Activated B cell treated with CpG ODN at 0.5 μM for 24 hours (primary cell): Measurements from ENCODE around the gene TMEM81. TPM values are rescaled to one million over a fixed set of nuclear protein-coding genes. Genes with fewer than 3 reads are reported as not detected.

Experiments
- ATAC-seq: fragments of 200-7000 bp; cut with Tn5 transposase; one replicate; pipeline ENCODE4 v1.10.0; 2021; ENCODE audit warnings: low read depth, mild to moderate bottlenecking, moderate library complexity
- CTCF ChIA-PET: fragments of 350-600 bp; sonication (Branson Sonifier 250); formaldehyde crosslinking; loops from one replicate; lab custom pipeline; 2021; ENCODE audit warnings: antibody characterized with exemption; lab: Charles Lee
- POLR2A ChIA-PET: fragments of 350-600 bp; sonication (Branson Sonifier 250); formaldehyde crosslinking; loops from one replicate; lab custom pipeline; 2021; ENCODE audit warnings: antibody characterized with exemption; lab: Charles Lee
- DNase-seq: peaks from one replicate; pipeline ENCODE4 v3.0.0; 2022
- H3K27ac Mint-ChIP-seq: one replicate; pipeline ENCODE4 v1.8.0; 2020; ENCODE audit warnings: mixed read lengths
- H3K27me3 Mint-ChIP-seq: one replicate; pipeline ENCODE4 v1.8.0; 2021; ENCODE audit warnings: mixed read lengths
- H3K36me3 Mint-ChIP-seq: one replicate; pipeline ENCODE4 v1.8.0; 2021; ENCODE audit warnings: low read depth, mixed read lengths
- H3K4me1 Mint-ChIP-seq: one replicate; pipeline ENCODE4 v1.8.0; 2021; ENCODE audit warnings: mixed read lengths
- H3K4me3 Mint-ChIP-seq: one replicate; pipeline ENCODE4 v1.8.0; 2020; ENCODE audit warnings: mild to moderate bottlenecking, mixed read lengths
- H3K9me3 Mint-ChIP-seq: one replicate; pipeline ENCODE4 v1.8.0; 2020; ENCODE audit warnings: mixed read lengths
- intact Hi-C: fragments of 100-400 bp; cut with micrococcal nuclease; formaldehyde crosslinking; loops from one replicate; pipeline ENCODE4 v1.15.1; 2024
- total RNA-seq: library from RNA; stranded (reverse); gene quantifications from 2 replicates; pipeline ENCODE4 v1.2.3, GENCODE V29; 2022
- TF ChIP-seq, protein P1 (sequence below): fragments of 200-600 bp; IDR thresholded peaks from one replicate; pipeline ENCODE4 v1.8.0; 2022; ENCODE audit warnings: antibody characterized with exemption, mild to moderate bottlenecking

Gene TMEM81
- total RNA-seq, 1 donor from 2014 or later = 3.5 TPM

- no peaks in the 10 kb centered on the region for H3K27me3 Mint-ChIP-seq
- peaks cover 19% of the 10 kb centered on the region for H3K4me1 Mint-ChIP-seq
- ChIA-PET CTCF (no interaction called here), POLR2A (no interaction called here)
- H3K36me3 Mint-ChIP-seq = peaks cover 70% of the 10 kb centered on the region
- H3K4me3 Mint-ChIP-seq = no peak overlapping the region
- no peak for ATAC-seq
- DNase-seq = no peak
- H3K9me3 Mint-ChIP-seq = no peaks in the 10 kb centered on the region
- no peak overlapping the region for H3K27ac Mint-ChIP-seq
- TF ChIP-seq, protein P1, sequence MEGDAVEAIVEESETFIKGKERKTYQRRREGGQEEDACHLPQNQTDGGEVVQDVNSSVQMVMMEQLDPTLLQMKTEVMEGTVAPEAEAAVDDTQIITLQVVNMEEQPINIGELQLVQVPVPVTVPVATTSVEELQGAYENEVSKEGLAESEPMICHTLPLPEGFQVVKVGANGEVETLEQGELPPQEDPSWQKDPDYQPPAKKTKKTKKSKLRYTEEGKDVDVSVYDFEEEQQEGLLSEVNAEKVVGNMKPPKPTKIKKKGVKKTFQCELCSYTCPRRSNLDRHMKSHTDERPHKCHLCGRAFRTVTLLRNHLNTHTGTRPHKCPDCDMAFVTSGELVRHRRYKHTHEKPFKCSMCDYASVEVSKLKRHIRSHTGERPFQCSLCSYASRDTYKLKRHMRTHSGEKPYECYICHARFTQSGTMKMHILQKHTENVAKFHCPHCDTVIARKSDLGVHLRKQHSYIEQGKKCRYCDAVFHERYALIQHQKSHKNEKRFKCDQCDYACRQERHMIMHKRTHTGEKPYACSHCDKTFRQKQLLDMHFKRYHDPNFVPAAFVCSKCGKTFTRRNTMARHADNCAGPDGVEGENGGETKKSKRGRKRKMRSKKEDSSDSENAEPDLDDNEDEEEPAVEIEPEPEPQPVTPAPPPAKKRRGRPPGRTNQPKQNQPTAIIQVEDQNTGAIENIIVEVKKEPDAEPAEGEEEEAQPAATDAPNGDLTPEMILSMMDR = no peak
- intact Hi-C loops = loop anchor here (5.0 kb wide), 1 partner anchor 35 kb away; no protein-coding TSS in a partner anchor
Observed at GRCh38 chr1:205107327-205107726, 23.1 kb upstream of the TMEM81 start.

DNA sequence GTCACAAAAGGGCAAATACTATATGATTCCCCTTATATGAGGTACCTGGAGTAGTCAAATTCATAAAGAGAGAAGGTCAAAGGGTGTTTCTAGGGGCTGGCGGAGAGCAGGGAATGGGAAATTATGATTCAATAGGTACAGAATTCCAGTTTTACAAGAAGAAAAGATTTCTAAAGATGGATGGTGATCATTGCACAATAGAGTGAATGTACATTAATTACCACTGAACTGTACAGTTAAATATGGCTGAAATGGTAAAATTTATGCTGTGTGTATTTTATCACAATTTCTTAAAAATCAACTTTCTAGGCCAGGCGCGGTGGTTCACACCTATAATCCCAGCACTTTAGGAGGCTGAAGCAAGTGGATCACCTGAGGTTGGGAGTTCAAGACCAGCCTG is 18.1 kb upstream of the TMEM81 start:
- no peak for DNase-seq
- no peaks in the 10 kb centered on the region for H3K4me1 Mint-ChIP-seq
- no peaks in the 10 kb centered on the region for H3K9me3 Mint-ChIP-seq
- CTCF ChIA-PET = interaction anchor here (1.0 kb wide), 1 partner anchor 39 kb away, joined by 3 read pairs; no protein-coding TSS in a partner anchor
- TF ChIP-seq, protein P1 = no peak
- ATAC-seq = no peak
- no peak overlapping the region for H3K4me3 Mint-ChIP-seq
- POLR2A ChIA-PET = no interaction called here
- peaks cover 92% of the 10 kb centered on the region for H3K36me3 Mint-ChIP-seq
- H3K27me3 Mint-ChIP-seq = no peaks in the 10 kb centered on the region
- no peak overlapping the region for H3K27ac Mint-ChIP-seq
- intact Hi-C loops = no loop called here

DNA sequence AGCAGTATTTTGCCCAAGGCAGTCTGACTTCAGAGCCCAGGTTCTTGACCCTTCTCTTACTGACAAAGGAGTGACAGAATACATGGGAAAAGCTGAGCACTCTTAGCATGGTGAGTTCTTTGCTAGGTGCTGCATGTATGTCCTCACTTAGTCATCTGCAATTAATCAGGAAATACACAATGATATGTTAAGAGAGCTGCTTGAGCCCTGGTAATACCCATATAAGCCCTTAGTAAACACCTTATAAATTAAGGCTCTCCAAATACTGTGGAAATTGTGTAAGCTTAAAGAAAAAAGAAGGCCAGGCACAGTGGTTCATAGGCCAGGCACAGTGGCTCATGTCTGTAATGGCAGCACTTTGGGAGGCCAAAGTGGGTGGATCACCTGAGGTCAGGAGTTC is 14.0 kb upstream of the TMEM81 start:
- Mint-ChIP-seq H3K36me3 (peaks cover 92% of the 10 kb centered on the region), H3K27ac (no peak overlapping the region), H3K9me3 (no peaks in the 10 kb centered on the region), H3K27me3 (no peaks in the 10 kb centered on the region), H3K4me1 (no peaks in the 10 kb centered on the region), H3K4me3 (no peak overlapping the region)
- TF ChIP-seq, protein P1 = no peak
- no peak for DNase-seq
- intact Hi-C loops = no loop called here
- POLR2A ChIA-PET = no interaction called here
- ATAC-seq = no peak
- CTCF ChIA-PET = no interaction called here

- peaks cover 94% of the 10 kb centered on the region for H3K36me3 Mint-ChIP-seq
Observed at GRCh38 chr1:205095422-205095821, 11.2 kb upstream of the TMEM81 start.

GRCh38 chr1:205091043-205091740 is 6.9 kb upstream of the TMEM81 start:
- Mint-ChIP-seq H3K27me3 (no peaks in the 10 kb centered on the region), H3K36me3 (peaks cover 88% of the 10 kb centered on the region), H3K27ac (no peak overlapping the region), H3K4me1 (no peaks in the 10 kb centered on the region), H3K4me3 (no peak overlapping the region), H3K9me3 (no peaks in the 10 kb centered on the region)
- CTCF ChIA-PET = no interaction called here
- TF ChIP-seq, protein P1 = no peak
- DNase-seq = no peak
- no peak for ATAC-seq
- intact Hi-C loops = no loop called here
- POLR2A ChIA-PET = no interaction called here

More at GRCh38 chr1:205095422-205095821, 11.2 kb upstream of the TMEM81 start:
- Mint-ChIP-seq H3K9me3 (no peaks in the 10 kb centered on the region), H3K4me3 (no peak overlapping the region), H3K27ac (no peak overlapping the region), H3K27me3 (no peaks in the 10 kb centered on the region), H3K4me1 (no peaks in the 10 kb centered on the region)
- intact Hi-C loops = no loop called here
- ChIA-PET POLR2A (no interaction called here), CTCF (no interaction called here)
- no peak for ATAC-seq
- DNase-seq = no peak
- TF ChIP-seq, protein P1 = no peak
